Testis (tissue), 3 donors: ENCODE results near the gene NRSN1. TPM values are rescaled to one million over a fixed set of nuclear protein-coding genes. Genes with fewer than 3 reads are reported as not detected.

ENCODE experiments used
- DNase-seq: peaks from one replicate; pipeline ENCODE4 v3.0.0-alpha.2; 2019
- H3K27ac ChIP-seq, 2 donors: fragments of 200-600 bp; sonication (generic); one replicate each; pipeline ENCODE4 v1.5.1; 2019
- H3K27me3 ChIP-seq: fragments of 200-600 bp; sonication (generic); one replicate; pipeline ENCODE4 v1.5.1; 2019
- H3K36me3 ChIP-seq: fragments of 200-600 bp; sonication (generic); one replicate; pipeline ENCODE4 v1.5.1; 2017; ENCODE audit warnings: low read depth; ENCODE audit errors: missing control alignments
- H3K4me1 ChIP-seq: fragments of 200-600 bp; sonication (generic); one replicate; pipeline ENCODE4 v1.5.1; 2019
- H3K4me3 ChIP-seq, 2 donors: fragments of 200-600 bp; sonication (generic); one replicate each; pipeline ENCODE4 v1.5.1; 2017 to 2019
- H3K9me3 ChIP-seq: fragments of 200-600 bp; sonication (generic); one replicate; pipeline ENCODE4 v1.5.1; 2017
- CTCF ChIP-seq, 3 experiments: fragments of 450-650 bp in 2 of 3; fragments of 200-600 bp in 1 of 3; sonication (generic) in 1 of 3; IDR thresholded peaks; one replicate each; pipeline ENCODE4 v1.5.1; 2016 to 2019; ENCODE audit warnings: antibody characterized with exemption in 3 of 3, mild to moderate bottlenecking in 2 of 3, moderate library complexity in 1 of 3
- POLR2A ChIP-seq: fragments of 450-650 bp; IDR thresholded peaks from one replicate; pipeline ENCODE4 v1.6.1; 2017; ENCODE audit warnings: antibody characterized with exemption, mild to moderate bottlenecking, moderate library complexity
- whole genome bisulfite sequencing, 2 donors: methylation state at CpG; one replicate each; pipeline ENCODE4 v1.1.5; 2018; 5-methylcytosine and 5-hydroxymethylcytosine counted together
- intact Hi-C: fragments of 100-400 bp; cut with DNase I; formaldehyde crosslinking; loops from one replicate; pipeline ENCODE4 v1.15.1; 2023; ENCODE audit warnings: low total_unique reads
- polyA plus RNA-seq: library from polyadenylated mRNA; stranded (reverse); fragments of 350-450 nt; fragmentation: Illumina TruSeq; extraction: RNeasy Lipid Tissue Mini Kit (QIAGEN cat#74804); gene quantifications from one replicate; pipeline ENCODE4 v1.2.3, GENCODE V29; 2014; ENCODE audit warnings: low read depth, low replicate concordance; ENCODE audit not compliant: insufficient read depth
- total RNA-seq, 2 donors: library from RNA; depleted of rRNA; stranded (reverse); fragments of >200 nt; gene quantifications; one replicate each; pipeline ENCODE4 v1.2.3, GENCODE V29; 2016

Gene NRSN1
- total and polyA plus RNA-seq, 3 donors from 2014 or later, result 0.37 to 0.42 TPM; not detected in 1

GRCh38 chr6:24113891-24114290 lies 12.1 kb upstream of the NRSN1 start:
- no peaks in the 10 kb centered on the region for H3K4me1 ChIP-seq
- H3K4me3 ChIP-seq, result no peak overlapping the region
- TF ChIP-seq CTCF (IDR thresholded peaks at IDR 0.05), result no peak
- no peak for TF ChIP-seq POLR2A
- H3K27ac ChIP-seq, result no peak overlapping the region
- intact Hi-C loops, result no loop called here
- no peaks in the 10 kb centered on the region for H3K9me3 ChIP-seq
- no peak for DNase-seq
- H3K27me3 ChIP-seq, result no peaks in the 10 kb centered on the region
- H3K36me3 ChIP-seq, result no peaks in the 10 kb centered on the region

- no peaks in the 10 kb centered on the region for H3K27me3 ChIP-seq
- no peak overlapping the region for H3K4me3 ChIP-seq
- H3K4me1 ChIP-seq, result no peaks in the 10 kb centered on the region
- no peaks in the 10 kb centered on the region for H3K36me3 ChIP-seq
- H3K9me3 ChIP-seq, result no peaks in the 10 kb centered on the region
- WGBS, 2 donors, result 93 to 97% methylated on average over 2 of the region's 2 CpGs
- DNase-seq, result no peak
- TF ChIP-seq POLR2A, result no peak
- no peak for TF ChIP-seq CTCF (IDR thresholded peaks at IDR 0.05)
- intact Hi-C loops, result no loop called here
- no peak overlapping the region for H3K27ac ChIP-seq
These were observed 9.0 kb upstream of the NRSN1 start for GRCh38 chr6:24117021-24117420.

- no peak for DNase-seq
- TF ChIP-seq POLR2A, result no peak
- no peak for TF ChIP-seq CTCF (IDR thresholded peaks at IDR 0.05)
- H3K27me3 ChIP-seq, result no peaks in the 10 kb centered on the region
- intact Hi-C loops, result no loop called here
- H3K27ac ChIP-seq, result no peak overlapping the region
- H3K4me3 ChIP-seq, result no peak overlapping the region
- no peaks in the 10 kb centered on the region for H3K36me3 ChIP-seq
- no peaks in the 10 kb centered on the region for H3K9me3 ChIP-seq
- no peaks in the 10 kb centered on the region for H3K4me1 ChIP-seq
- 54 to 57% methylated on average over 7 of the region's 7 CpGs for WGBS, 2 donors
These were observed 3.9 kb upstream of the NRSN1 start for GRCh38 chr6:24122139-24122538.

GRCh38 chr6:24126586-24127192 lies 674 bp downstream of the NRSN1 start:
- peak; percentile 50 for DNase-seq
- H3K4me3 ChIP-seq, result no peak overlapping the region
- no peaks in the 10 kb centered on the region for H3K27me3 ChIP-seq
- H3K36me3 ChIP-seq, result no peaks in the 10 kb centered on the region
- intact Hi-C loops, result no loop called here
- H3K9me3 ChIP-seq, result no peaks in the 10 kb centered on the region
- H3K4me1 ChIP-seq, result no peaks in the 10 kb centered on the region
- TF ChIP-seq POLR2A, result no peak
- TF ChIP-seq CTCF (IDR thresholded peaks at IDR 0.05), result no peak
- no peak overlapping the region for H3K27ac ChIP-seq
- 0 to 2% methylated on average over 6 of the region's 6 CpGs for WGBS, 2 donors

GRCh38 chr6:24127316-24127715 lies 1.3 kb downstream of the NRSN1 start:
- no peaks in the 10 kb centered on the region for H3K27me3 ChIP-seq
- no peaks in the 10 kb centered on the region for H3K36me3 ChIP-seq
- no peak overlapping the region for H3K27ac ChIP-seq
- no peaks in the 10 kb centered on the region for H3K4me1 ChIP-seq
- no peak overlapping the region for H3K4me3 ChIP-seq
- TF ChIP-seq POLR2A (no peak), CTCF (IDR thresholded peaks at IDR 0.05) (no peak)
- intact Hi-C loops, result no loop called here
- no peaks in the 10 kb centered on the region for H3K9me3 ChIP-seq
- no peak for DNase-seq
- 71 to 77% methylated on average over 2 of the region's 2 CpGs for WGBS, 2 donors
